HG02623 (cell line): ENCODE measurements around the gene GLYATL1.

Experiments used
- ATAC-seq: cut with Tn5 transposase; IDR thresholded peaks from one replicate; pipeline ENCODE4 v1.9.1; 2021; ENCODE audit warnings: moderate library complexity; ENCODE audit not compliant: unreplicated experiment

GLYATL1 gene

GRCh38 chr11:58926251-58926650, 13.0 kb upstream of the GLYATL1 start:
- no peak for ATAC-seq

- no peak for ATAC-seq
Observed at GRCh38 chr11:58926695-58927094, 12.6 kb upstream of the GLYATL1 start.

GRCh38 chr11:58927393-58928106, 11.7 kb upstream of the GLYATL1 start:
- no peak for ATAC-seq

GRCh38 chr11:58928107-58928499, 11.2 kb upstream of the GLYATL1 start:
- no peak for ATAC-seq

- no peak for ATAC-seq
Observed at GRCh38 chr11:58928691-58929090, 10.6 kb upstream of the GLYATL1 start.

GRCh38 chr11:58930926-58931325, 8.4 kb upstream of the GLYATL1 start:
- no peak for ATAC-seq

GRCh38 chr11:58933661-58934060, 5.6 kb upstream of the GLYATL1 start:
- ATAC-seq, result no peak

- ATAC-seq, result no peak
Observed at GRCh38 chr11:58934945-58935513, 4.3 kb upstream of the GLYATL1 start.

- ATAC-seq, result no peak
Observed at GRCh38 chr11:58938398-58938797, 890 bp upstream of the GLYATL1 start.

GRCh38 chr11:58940028-58940427, 740 bp downstream of the GLYATL1 start:
- no peak for ATAC-seq

GRCh38 chr11:58941838-58942237, 2.5 kb downstream of the GLYATL1 start:
- no peak for ATAC-seq

- ATAC-seq, result no peak
Observed at GRCh38 chr11:58945663-58946062, 6.4 kb downstream of the GLYATL1 start.

- no peak for ATAC-seq
Observed at GRCh38 chr11:58949184-58949583, 9.9 kb downstream of the GLYATL1 start.

- ATAC-seq, result no peak
Observed at GRCh38 chr11:58957922-58958321, 18.6 kb downstream of the GLYATL1 start.

GRCh38 chr11:58958500-58958899, 19.2 kb downstream of the GLYATL1 start:
- ATAC-seq, result peak; percentile 73

- ATAC-seq, result no peak
Observed at GRCh38 chr11:58963551-58964104, 24.3 kb downstream of the GLYATL1 start.

- no peak for ATAC-seq
Observed at GRCh38 chr11:58965246-58965985, 26.1 kb downstream of the GLYATL1 start.

GRCh38 chr11:58968251-58968711, 29.0 kb downstream of the GLYATL1 start:
- ATAC-seq, result no peak

- ATAC-seq, result no peak
Observed at GRCh38 chr11:58977470-58977869, 38.2 kb downstream of the GLYATL1 start.

- no peak for ATAC-seq
Observed at GRCh38 chr11:58979222-58979621, 39.9 kb downstream of the GLYATL1 start.

- ATAC-seq, result no peak
Observed at GRCh38 chr11:58980159-58980843, 41.0 kb downstream of the GLYATL1 start.
